HG03565 (cell line): Measurements from ENCODE around the gene GAL3ST3.
"Not testable (repeated sequence)": the region's sequence is repeated elsewhere in the genome, so short reads cannot be mapped to it uniquely, and the experiment has no call there.

ENCODE experiments used
- ATAC-seq: cut with Tn5 transposase; IDR thresholded peaks from one replicate; pipeline ENCODE4 v1.9.1; 2021; ENCODE audit warnings: mild to moderate bottlenecking, moderate library complexity; ENCODE audit not compliant: unreplicated experiment

GAL3ST3 gene

GRCh38 chr11:66045177-66045639, 3.8 kb downstream of the GAL3ST3 start:
- ATAC-seq = no peak

GRCh38 chr11:66044757-66045156, 4.2 kb downstream of the GAL3ST3 start:
- no peak for ATAC-seq

GRCh38 chr11:66042996-66043906, 5.7 kb downstream of the GAL3ST3 start:
- no peak for ATAC-seq

GRCh38 chr11:66042227-66042995, 6.5 kb downstream of the GAL3ST3 start:
- no peak for ATAC-seq

GRCh38 chr11:66039765-66040164, 9.2 kb downstream of the GAL3ST3 start:
- ATAC-seq = no peak

GRCh38 chr11:66037327-66037726, 11.6 kb downstream of the GAL3ST3 start:
- no peak for ATAC-seq

- no peak for ATAC-seq
Observed at GRCh38 chr11:66036334-66036710, 12.6 kb downstream of the GAL3ST3 start.

- ATAC-seq = no peak
Observed at GRCh38 chr11:66035653-66036333, 13.2 kb downstream of the GAL3ST3 start.

GRCh38 chr11:66032957-66033735, 15.8 kb downstream of the GAL3ST3 start:
- ATAC-seq = no peak

GRCh38 chr11:66026017-66026529, 22.9 kb downstream of the GAL3ST3 start, which contains the start of gene CATSPER1:
Gene CATSPER1, minus strand, starts transcription at chr11:66026479. Its CDS starts 100 bp downstream, at chr11:66026379.
- no peak for ATAC-seq

- not testable (repeated sequence) for ATAC-seq
Observed at GRCh38 chr11:66023186-66023440, 25.8 kb downstream of the GAL3ST3 start.

GRCh38 chr11:66022401-66023185, 26.4 kb downstream of the GAL3ST3 start:
- no peak for ATAC-seq

- ATAC-seq = no peak
Observed at GRCh38 chr11:66020618-66021357, 28.2 kb downstream of the GAL3ST3 start.

GRCh38 chr11:66020212-66020611, 28.7 kb downstream of the GAL3ST3 start:
- no peak for ATAC-seq

GRCh38 chr11:66017321-66017720, 31.6 kb downstream of the GAL3ST3 start:
- no peak for ATAC-seq

GRCh38 chr11:66016793-66017177, 32.2 kb downstream of the GAL3ST3 start:
- ATAC-seq = no peak

GRCh38 chr11:66015936-66016792, 32.8 kb downstream of the GAL3ST3 start:
- ATAC-seq = no peak

- ATAC-seq = no peak
Observed at GRCh38 chr11:66015454-66015881, 33.5 kb downstream of the GAL3ST3 start.
